ENCODE results near the gene NUDT2.
"Not testable (repeated sequence)": the region's sequence is repeated elsewhere in the genome, so short reads cannot be mapped to it uniquely, and the experiment has no call there.

Gene NUDT2

DNA sequence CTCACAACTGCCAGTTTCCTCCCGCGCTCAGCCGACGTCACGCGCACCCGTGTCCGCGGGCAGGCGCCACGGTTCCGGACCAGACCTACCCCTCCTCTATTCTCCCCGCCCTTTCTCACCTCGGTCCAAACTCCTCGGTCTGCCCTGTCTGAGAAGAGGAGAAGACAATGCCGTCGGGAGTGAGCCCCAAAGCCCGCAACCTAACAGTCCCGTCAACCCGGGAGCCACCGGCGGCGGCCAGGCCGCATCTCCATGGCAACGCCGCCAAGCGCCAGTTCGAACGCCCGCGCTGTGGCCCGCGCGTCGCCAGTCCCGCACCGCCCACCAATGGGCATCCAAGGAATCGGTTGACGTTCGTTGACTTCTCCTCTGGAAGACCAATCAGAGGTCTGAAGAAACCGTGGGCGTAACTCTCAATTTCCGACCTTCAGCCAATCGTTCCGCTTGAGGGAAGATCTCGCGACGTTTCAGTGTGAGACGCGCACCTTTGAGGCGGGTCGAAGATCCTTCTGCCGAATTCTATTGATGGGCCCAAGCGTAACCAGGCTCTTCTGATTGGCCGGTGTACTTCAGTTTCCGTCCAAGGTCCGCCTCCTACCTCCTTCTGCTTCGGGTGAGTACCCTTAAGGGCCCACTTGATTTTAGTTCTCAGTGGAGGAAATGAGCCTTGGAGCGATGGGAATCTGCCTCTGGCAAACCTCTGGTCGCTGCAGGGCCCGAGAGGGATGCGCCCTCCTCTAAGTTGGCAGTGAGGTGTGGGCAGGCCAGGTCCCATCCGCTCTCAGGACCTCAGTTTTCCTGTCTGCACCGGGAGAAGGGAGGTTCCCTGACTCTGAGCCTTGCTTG is at the start of gene NUDT2, which contains the start of gene KIF24:
NUDT2 (plus strand) TSS at position 583 of the 846 bp plus-strand sequence. CDS start 9,471 bp downstream, outside the sequence.
KIF24 (minus strand) TSS at position 282 of the 846 bp plus-strand sequence. CDS start 17,922 bp downstream, outside the sequence.
- DNase-seq: peak; percentile 98

- DNase-seq: no peak
Measured at GRCh38 chr9:34282096-34282495, 47.3 kb upstream of the NUDT2 start.

GRCh38 chr9:34289159-34289558 is 40.2 kb upstream of the NUDT2 start:
- DNase-seq: no peak

DNA sequence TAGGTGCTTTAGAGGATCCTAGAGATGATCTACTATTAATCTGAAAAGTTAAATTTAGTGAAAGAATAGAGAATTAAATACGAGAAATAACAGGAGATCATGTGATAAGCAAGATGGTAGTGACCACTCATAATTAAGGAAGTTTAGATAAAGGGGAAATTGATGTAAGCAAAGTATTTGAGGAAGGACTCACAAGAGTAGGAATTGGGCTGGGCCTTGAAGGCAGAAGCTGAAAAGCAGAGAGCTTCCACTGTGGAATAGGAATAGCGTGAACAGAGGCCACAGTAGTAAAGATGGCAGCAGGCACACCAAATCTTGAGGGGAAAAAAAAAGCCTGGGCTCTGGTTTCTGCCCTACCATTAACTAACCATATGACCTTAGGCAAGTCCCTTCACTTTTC is 38.3 kb upstream of the NUDT2 start:
- DNase-seq: no peak

- DNase-seq: no peak
Measured at GRCh38 chr9:34291423-34291822, 37.9 kb upstream of the NUDT2 start.

DNA sequence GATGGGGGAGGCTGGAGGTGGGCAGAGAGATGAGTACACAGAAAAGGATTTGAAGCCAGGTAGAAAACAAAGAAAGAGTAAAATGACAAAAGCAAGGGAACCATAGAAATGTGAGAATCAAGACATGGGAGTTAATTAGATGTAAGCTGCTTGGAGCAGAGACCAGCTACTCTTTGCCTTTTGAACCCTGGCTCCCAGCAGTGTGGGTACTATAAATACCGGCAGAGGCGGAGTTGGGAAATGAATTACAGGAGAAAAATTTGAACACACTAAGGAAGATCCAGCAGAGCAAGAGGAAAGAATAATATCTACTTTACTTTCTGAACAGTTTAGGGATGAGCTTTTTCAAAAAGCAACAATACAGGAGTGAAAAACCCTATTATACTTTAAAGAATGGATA is 36.8 kb upstream of the NUDT2 start:
- DNase-seq: no peak

- not testable (repeated sequence) for DNase-seq
Measured at GRCh38 chr9:34301064-34301463, 28.3 kb upstream of the NUDT2 start.

DNA sequence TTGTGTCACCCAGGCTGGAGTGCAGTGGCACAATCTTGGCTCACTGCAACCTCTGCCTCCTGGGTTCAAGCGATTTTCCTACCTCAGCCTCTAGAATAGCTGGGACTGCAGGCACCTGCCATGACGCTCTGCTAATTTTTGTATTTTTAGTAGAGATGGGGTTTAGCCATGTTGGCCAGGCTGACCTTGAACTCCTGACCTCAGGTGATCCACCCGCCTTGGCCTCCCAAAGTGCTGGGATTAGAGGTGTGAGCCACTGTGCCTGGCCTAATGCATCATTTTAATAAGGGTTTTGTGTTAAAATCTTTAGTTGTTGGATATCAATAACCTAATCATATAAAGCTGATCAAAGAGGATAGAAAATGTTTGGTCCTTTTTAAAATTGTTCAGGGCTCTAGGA is 21.1 kb upstream of the NUDT2 start:
- not testable (repeated sequence) for DNase-seq

DNA sequence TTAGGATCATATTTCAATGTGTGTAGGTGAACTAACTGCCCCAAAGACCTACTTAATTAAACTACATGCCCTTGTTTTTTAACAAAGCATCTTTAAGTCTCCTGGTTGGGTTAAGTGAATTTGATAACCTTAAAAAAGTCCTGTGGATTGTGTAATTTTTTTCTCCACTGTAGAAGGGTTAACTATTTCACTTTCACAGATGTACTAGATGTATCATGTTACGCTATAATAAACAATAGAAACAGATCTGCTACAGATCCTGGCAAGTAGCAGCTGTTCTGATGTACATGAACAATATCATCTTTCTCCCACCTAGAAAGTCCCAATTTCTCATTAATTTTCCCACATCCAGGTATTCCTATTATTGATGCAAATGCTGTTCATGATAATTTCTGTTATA is 19.2 kb upstream of the NUDT2 start:
- DNase-seq: no peak

DNA sequence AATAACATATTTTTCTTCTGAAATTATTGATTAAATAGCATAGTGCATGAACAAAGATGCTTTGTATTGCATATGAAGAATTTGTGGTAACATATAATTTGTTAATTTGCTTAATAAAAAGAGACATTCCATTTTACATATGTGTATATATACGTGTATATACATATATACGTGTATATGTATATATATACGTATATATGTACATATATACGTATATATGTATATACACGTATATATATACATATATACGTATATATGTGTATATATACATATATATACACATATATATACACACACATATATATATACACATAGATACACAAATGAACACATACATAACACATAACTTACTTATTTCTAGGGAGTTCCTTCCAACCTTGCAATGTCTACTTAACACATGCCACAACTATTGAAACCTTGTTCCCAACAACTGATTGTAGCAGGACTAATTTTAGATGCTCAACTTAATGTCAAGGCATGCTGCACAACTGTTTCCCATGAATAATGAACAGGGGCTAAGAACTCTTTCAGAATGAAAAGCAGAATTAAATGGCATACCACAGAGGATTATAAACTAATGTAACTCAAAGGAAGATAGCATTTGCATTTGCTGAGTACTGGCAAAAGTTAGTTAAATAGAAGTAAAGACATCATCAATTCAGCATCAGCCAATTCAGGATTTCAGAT is 17.7 kb upstream of the NUDT2 start:
- DNase-seq: no peak

DNA sequence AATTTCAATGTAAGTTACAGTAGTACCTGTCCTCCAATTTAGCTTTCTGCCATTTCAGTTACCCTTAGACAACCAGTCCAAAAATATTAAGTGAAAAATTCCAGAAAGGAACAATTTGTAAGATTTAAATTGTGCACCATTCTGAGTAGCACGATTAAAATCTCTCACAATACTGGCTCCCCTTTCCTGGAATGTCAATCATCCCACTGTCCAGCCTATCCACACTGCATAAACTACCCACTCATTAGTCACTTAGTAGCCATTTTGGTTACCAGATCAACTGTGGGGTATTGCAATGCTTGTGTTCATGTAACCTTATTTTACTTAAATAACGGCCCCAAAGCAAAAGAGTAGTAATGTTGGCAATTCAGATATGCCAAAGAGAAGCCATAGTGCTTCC is 11.9 kb upstream of the NUDT2 start:
- no peak for DNase-seq

- DNase-seq: no peak
Measured at GRCh38 chr9:34318163-34318790, 11.1 kb upstream of the NUDT2 start.

DNA sequence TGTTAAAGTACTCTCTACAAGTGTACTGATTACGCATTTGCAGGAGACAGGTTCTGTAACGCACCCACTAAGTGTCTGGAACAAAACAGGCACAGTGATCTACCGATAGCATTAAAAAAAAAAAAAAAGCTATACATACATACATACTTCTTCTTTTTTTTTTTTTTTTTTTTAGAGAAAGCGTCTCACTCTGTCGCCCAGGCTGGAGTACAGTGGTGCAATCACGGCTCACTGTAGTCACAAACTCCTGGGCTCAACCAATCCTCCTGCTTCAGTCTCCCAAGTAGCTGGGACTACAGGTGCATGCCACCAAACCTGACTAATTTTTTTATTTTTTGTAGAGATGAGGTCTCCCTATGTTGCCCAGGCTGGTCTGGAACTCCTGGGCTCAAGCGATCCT is 7.9 kb upstream of the NUDT2 start:
- DNase-seq: no peak

GRCh38 chr9:34322899-34323591 is 6.3 kb upstream of the NUDT2 start:
- no peak for DNase-seq

DNA sequence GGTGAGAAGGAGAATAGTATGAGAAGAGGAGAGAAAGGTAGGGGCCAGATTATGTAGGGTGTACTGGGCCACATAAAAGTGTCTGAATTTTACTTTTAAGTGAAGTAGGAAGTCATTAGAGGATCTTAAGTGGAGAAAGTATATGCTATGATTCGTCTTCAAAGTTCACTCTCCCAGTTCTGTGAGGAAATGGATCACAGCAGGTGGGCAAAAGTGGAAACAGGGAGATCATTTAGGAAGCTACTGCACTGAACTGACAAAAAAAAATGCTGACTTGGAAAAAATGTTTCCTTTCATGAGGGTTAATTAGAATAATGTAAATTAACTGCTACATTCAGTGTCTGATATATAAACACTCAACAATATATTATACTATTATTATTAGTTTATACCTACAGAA is 2.7 kb upstream of the NUDT2 start:
- no peak for DNase-seq

GRCh38 chr9:34328500-34328986 is 826 bp upstream of the NUDT2 start:
- DNase-seq: no peak

DNA sequence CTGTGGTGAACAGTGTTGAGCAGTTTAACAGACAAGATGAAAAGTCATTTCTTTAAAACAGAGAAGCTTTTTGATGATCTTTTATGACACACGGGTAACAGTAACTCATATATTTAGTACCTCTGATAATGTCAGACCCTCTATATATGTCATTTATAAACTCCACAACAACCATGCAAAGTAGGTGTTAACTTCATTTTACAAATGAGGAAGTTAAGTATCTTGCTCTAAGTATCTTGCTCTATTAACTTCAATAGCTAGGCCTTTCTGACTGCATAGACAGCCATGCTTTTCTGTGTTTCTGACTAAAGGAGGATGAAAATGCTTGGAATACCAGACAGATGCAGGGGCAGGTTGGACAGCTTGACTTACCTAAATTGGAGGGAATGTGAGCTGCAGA is 1.8 kb downstream of the NUDT2 start:
- no peak for DNase-seq

DNA sequence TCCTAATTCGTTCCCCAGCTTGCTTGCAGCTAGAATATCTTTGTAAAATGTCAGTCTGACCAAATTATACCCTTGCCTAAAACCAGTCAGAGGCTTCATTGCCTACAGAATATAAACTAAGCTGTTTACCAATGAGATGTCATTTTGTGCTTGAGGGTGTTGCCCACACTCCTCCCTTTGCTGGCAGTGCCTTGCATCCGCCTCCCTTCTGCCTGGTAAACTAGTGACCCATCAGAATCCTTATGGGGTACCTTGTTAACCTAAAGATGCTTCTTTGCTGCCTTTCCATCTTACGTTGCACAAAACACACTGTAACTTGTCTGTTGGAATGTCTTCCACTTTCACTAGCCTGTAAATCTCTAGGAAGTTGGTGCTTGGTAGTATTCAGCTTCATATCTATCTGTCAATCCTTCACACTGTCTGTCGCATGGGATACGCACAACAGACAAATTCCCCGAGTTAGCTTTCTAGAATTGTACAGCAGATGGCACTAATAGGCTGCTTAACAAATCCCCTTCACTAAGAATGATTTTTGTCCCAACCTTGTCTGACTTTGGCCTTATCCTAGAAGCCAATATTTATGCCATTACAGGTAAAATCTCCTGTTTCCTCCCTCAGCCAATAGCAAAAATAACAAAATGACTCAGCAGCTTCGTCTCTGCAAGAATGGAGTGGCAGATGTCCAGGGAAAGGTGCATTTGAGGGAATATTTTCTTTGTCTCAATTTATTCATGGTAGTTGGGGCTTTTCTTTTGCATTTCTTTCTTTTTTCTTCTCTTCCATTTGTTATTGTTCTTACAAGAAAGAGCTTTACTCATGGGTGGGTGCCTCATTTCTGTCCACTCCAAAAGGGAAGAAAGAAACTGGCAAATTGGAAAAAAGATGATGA is 3.0 kb downstream of the NUDT2 start:
- no peak for DNase-seq

DNA sequence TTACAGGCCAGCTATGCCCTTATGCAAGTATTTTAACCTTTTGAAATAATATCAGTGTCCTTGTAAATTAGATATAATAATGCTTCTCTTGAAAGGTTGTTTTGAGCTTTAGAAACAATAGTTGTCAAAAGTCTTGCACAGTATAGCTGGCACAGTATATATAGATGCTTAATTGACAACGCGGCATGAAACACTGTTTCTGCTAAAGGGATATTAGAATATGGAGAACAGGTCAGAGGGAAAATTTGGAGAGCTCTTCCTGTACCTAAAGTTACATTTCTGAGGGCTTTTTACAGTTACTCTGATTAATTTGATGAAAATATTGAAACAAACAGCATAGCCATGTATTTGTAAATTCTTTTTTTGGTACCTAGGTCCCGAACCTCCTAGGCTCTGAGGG is 4.5 kb downstream of the NUDT2 start:
- no peak for DNase-seq

DNA sequence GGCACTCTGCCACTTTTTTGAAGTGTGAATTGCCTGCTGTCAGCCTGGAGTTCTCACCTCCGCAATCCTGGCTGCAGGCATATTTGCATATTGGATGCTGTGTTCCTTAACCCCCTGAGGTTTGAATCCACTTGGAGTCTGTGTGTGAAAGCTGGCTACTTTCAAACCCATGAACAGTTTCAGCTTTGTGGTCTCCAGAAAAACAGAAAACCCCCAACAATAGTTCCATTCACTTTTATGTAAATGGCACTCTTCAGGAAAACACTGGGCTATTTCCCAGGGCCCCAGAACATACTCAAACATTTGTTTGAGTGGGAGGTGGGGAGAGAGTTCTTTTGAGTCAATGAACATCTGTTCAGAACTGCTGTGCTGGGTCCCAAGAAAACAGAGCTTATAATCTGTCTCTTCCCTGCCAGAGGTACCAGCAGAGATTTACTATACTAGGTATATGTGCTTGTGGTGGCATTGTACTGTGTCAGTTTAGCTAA is 5.0 kb downstream of the NUDT2 start:
- no peak for DNase-seq

DNA sequence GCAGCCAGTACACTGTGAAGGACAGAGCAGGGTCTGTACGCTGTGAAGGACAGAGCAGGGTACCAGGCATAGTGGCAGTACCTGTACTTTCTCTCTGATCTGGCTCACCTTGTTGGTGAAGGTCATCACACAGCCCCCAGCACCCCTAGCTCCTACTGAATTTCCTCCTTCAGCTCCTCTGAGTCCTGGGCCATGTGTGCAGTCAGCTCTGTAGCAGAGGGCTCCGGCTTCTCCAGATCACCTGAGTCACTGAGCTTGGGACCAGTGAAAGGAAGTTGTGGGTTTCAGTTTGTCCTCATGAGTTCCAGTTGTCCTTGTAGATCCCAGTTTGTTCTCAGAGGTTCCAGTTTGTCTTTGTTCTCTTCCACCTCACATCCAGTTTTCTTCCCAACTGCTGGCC is 5.5 kb downstream of the NUDT2 start:
- no peak for DNase-seq

DNA sequence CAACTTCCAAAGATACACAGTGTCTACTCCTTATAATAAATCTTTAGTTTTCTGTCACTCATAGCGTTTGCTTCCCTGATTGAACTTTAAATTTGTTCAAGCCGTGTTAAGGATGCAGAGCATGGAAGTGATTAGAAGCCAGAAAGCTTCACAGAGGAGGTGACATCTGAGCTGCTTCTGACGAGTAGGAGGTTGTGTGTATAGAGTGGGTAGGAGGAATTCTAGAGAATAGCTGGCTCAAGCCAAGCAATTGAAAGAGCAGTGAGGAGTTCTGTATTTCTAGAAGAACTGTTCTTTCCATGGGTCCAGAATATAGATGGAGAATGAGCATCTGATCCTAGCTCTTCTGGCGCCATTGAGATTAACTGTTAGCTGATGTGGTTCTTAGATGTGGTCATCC is 6.0 kb downstream of the NUDT2 start:
- DNase-seq: no peak

Data from SIG-M5 (cell line).